Bone marrow (tissue), 2 donors: ENCODE results near the gene ABHD8.

Experiments used
- DNase-seq, 2 donors: peaks; one replicate each; lab custom pipeline; 2025; lab: John Stamatoyannopoulos, UW

The ABHD8 gene

GRCh38 chr19:17333611-17334413 is 30.6 kb upstream of the ABHD8 start:
- peak; percentile 38 to 81 for DNase-seq

GRCh38 chr19:17332677-17333581 is 29.7 kb upstream of the ABHD8 start:
- no peak for DNase-seq

DNA sequence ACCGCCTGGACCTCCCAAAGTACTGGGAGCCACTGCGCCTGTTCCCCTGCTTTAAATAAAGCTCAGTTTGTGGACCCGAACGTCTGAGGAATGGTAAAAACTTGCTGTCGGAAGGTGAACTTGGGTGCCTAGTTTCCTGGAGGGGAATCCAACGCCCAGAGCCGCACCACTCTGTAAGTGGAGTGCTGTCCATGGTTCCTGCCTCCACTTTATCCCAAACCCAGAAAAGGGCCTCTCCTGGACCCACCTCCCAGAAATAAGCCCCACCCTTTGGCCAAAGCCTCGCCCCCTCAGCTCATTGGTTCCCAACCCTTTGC is 29.1 kb upstream of the ABHD8 start:
- DNase-seq, result no peak

DNA sequence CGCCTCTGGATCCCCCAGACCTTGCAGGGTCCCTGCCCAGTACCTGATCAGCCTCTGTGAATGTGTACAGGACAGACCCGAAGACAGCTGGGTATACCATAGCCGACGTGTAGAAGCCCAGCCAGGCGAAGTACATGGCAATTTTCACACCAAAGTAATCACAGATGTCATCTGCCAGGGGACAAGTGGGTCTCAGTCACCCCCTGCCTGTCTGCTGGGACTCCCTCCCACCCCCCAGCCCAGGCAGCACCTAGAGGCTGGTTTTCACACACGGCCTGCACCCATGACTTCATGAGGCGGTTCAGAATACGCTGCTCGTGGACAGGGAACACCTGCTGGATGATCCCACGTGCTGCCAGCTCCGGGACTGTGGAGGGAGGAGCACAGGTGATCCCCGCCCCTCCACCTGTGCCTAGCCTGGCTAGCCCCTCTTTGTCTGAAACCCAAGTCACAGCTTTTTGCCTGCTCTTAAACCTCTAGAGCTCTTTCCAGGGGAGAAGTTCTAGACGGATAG is 27.9 kb upstream of the ABHD8 start:
- DNase-seq, result no peak

DNA sequence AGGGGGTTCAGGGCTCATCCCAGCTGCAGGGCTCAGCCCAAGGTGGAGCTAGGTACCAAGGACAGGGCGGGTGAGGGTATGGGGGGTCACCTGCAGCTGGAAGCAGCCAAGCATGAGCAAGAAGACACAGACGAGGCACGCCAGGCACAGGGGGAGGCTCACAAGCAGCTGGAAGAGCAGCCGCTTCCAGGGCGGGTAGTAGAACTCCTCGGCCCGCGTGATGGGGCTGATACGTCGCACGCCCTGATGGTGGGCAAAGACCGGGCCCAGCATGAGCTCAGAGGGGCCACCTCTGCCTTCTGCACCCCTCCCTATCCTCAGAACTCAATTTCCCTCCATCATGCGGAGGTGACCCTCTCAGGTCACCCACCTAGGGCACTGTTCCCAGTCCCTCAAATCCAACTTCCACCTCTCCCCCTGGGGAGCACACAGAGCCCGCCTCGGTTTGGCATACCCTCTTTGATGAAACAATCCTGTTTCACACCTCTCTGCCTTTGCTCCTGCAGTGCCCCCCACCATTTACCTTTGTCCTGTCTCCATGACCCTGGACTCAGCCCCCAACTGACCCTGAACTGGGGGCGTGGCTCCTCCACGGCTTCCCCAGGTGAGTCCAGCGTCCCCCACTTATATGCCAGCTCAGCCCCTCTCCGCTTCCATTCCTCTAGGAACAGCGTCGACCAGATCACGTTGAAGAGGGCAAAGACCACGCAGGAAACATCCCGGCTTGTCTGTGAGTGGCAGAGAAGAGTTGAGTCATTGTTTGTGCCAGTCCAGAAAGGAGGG is 27.2 kb upstream of the ABHD8 start:
- DNase-seq, result no peak

GRCh38 chr19:17329366-17330261 is 26.4 kb upstream of the ABHD8 start:
- no peak for DNase-seq

DNA sequence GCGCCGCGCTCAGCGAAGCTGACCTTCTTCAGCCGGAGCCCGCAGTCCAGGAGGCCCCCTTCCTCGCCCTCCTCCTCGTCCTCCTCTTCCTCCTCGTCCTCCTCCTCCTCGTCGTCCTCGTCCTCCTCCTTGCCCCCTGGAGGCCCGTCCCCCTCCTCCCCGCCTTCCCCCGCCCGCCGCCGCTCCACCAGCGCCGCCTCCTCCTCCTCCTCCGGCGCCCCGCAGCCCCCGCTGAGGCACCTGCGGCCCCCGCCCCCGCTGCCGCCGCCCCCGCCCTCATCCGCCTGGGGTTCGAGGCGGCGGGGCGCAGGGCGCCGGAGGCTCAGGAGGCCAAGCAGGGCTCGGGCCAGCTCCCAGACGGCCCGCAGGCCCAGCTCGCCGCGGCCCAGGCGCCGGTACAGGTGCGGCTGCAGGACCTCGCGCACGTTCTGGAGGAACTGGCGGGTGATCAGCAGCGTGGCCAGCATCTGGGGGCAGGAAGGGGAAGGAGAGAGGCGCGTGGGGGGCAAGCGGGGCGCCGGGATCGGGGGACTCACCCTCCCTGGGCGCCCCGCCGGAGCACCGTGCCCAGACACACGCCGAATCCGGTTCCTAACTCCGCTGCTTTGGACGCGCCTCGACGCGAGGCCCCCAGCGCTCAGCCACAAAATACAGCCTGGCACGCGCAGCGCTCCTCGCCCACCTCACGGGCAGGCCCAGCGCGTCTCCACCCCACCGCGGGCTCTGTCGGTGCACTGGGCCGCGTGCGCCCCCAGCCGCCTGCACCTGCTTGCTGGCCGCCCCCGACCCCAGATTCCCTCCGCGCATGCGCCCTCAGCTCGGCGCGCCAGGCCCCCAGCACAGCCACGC is 25.5 kb upstream of the ABHD8 start:
- DNase-seq, result peak in 1 of 2 donors; percentile 5

GRCh38 chr19:17327654-17328516 is 24.7 kb upstream of the ABHD8 start:
- peak in 1 of 2 donors; percentile 26 for DNase-seq

DNA sequence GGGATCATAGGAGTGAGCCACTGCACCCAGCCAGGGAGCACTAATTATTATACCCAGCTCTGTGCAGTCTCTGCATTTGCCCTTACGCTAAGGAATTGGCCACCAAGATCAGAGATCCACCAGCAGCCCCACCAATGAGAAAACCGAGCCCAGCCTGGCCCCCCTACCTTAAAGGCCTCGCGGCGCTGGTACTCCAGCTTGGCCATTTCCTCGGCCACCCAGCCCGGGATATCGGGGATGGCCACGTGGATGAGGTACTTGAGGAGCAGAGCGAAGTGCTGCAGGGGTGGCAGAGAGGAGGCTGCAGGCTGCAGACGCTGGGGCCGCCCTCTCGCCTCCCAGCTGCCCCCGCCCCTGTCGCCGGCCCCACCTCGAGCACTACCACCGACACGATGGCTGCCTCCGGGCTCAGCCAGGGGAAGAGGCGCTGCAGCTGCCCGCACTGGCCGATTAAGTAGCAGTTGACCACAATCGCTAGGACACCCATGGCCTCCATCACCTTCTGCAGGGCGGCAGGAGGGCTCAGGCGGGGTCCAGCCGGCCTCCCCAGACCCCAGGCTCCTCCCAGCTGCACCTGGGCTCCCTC is 23.9 kb upstream of the ABHD8 start:
- no peak for DNase-seq

- no peak for DNase-seq
Observed at GRCh38 chr19:17326595-17326966, 23.4 kb upstream of the ABHD8 start.

- DNase-seq, result no peak
Observed at GRCh38 chr19:17325881-17326594, 22.8 kb upstream of the ABHD8 start.

DNA sequence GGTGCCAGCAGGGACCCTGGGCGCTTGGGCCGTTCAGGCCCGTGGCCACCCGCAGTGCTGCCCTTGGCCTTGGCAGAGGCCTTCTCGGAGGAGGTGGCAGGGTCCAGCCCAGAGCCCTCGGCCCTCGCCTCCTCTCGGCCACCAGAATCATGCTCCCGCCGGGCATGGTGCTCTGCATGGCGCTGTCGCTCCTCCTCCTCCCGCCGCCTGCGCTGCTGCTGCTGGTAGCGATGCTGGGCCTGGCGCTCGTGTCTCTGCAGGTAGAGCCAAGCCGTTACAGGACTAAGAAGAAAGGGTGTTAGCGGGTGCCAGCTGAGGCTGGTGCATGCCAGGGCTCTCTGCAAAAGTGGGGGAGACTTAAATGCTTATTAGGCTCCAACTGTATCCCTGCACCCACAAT is 21.9 kb upstream of the ABHD8 start:
- DNase-seq, result no peak

GRCh38 chr19:17324357-17325114 is 21.3 kb upstream of the ABHD8 start:
- DNase-seq, result no peak

GRCh38 chr19:17323964-17324332 is 20.7 kb upstream of the ABHD8 start:
- no peak for DNase-seq

DNA sequence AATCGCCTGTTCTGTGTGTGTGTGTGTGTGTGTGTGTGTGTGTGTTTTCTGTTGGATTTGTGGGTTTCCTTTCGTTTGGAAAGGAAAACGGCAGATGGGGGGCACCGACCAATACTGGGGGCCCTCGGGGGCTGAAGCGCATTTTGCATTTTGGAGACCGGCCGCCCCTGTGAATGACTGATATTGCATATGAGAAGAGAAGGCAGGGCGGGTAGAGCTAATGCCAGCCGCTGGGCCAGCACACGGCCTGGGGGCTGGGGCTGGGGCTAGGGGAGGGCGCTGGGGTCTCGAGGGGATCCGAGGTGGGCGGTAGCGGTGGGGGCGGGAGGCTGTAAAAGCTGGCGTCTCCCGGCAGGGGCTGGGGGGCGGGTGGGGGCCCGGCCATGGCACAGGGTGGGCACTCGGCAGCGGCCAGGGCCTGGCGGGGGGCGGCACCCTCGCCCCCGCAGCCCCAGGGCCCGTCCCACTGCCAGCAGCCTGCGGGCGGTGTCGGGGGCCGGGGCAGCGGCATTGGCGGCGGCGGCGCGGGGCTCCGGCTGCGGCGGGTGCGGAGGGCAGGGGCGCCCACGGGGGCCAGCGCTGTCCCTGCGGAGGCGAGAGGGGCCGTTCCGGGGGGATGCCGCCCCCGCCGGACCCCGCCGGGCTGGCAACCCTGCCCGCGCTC is 20.2 kb upstream of the ABHD8 start:
- DNase-seq, result no peak

- DNase-seq, result no peak
Observed at GRCh38 chr19:17322854-17323253, 19.6 kb upstream of the ABHD8 start.
